Activated naive CD8-positive, alpha-beta T cell treated with anti-CD3 and anti-CD28 coated beads for 36 hours (primary cell): ENCODE results near the gene SIK2. TPM values are rescaled to one million over a fixed set of nuclear protein-coding genes. Genes with fewer than 3 reads are reported as not detected.
A peak's percentile ranks its signal among the peaks of the same experiment; 100 is the strongest.

Experiments used
- DNase-seq: peaks from one replicate; pipeline ENCODE4 v3.0.0; 2021
- H3K27ac Mint-ChIP-seq: one replicate; pipeline ENCODE4 v1.8.0; 2022; ENCODE audit warnings: mild to moderate bottlenecking, moderate library complexity, mixed read lengths
- H3K27me3 Mint-ChIP-seq: one replicate; pipeline ENCODE4 v1.8.0; 2022; ENCODE audit warnings: mild to moderate bottlenecking, mixed read lengths
- H3K36me3 Mint-ChIP-seq: one replicate; pipeline ENCODE4 v1.8.0; 2021; ENCODE audit warnings: mild to moderate bottlenecking, mixed read lengths
- H3K4me1 Mint-ChIP-seq: one replicate; pipeline ENCODE4 v1.8.0; 2021; ENCODE audit warnings: mixed read lengths
- H3K4me3 Mint-ChIP-seq: one replicate; pipeline ENCODE4 v1.8.0; 2022; ENCODE audit warnings: mild to moderate bottlenecking, moderate library complexity, mixed read lengths
- H3K9me3 Mint-ChIP-seq: one replicate; pipeline ENCODE4 v1.8.0; 2022; ENCODE audit warnings: mixed read lengths
- total RNA-seq, 2 experiments: library from RNA; stranded (reverse); gene quantifications; one replicate each; pipeline ENCODE4 v1.2.3, GENCODE V29; 2021

SIK2 gene
- total RNA-seq, 2 experiments from 2014 or later = 5.2 to 8.2 TPM

DNA sequence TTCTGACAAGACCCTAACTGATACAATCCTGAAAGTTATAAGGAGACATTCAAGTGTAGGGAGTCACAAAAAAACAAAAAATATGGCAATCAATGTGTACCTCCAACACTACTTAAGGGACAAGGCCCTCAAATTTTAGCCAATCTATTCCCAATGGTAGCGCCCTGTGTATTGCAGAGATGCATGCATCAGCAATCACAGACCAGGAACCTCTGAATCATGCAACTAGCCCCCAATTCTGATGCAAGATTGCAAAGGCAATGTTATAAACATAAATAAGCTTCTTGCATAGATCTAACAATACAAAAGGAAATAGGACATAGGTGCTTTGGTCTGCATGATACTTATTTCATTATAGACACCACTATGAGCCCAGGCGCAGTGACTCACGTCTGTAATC is 29.7 kb upstream of the SIK2 start:
- Mint-ChIP-seq H3K4me1 (peaks cover 3% of the 10 kb centered on the region), H3K27me3 (peaks cover 8% of the 10 kb centered on the region), H3K9me3 (no peaks in the 10 kb centered on the region), H3K36me3 (no peaks in the 10 kb centered on the region), H3K27ac (no peak overlapping the region), H3K4me3 (no peak overlapping the region)
- no peak for DNase-seq

DNA sequence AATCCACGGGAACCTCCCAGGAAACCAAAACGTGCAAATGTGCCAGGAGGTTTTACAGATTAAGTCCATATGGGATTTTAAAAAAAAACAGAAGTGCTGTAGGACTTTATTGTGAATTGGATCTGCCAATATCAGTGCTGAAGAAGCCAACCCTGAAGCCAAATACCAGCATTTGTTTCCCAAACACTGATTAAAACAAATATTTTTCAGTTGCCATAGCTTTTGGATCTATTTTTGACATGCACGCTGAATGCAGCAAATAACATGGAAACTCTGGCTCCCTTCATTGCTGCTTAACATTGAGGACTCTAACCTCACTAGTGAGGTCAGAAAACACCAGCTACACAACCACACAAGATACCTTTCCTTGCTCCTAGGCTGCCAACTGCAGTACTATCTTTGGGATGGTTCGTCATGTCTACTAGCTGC is 28.4 kb upstream of the SIK2 start:
- Mint-ChIP-seq H3K4me3 (no peak overlapping the region), H3K36me3 (no peaks in the 10 kb centered on the region), H3K27me3 (peaks cover 8% of the 10 kb centered on the region), H3K9me3 (no peaks in the 10 kb centered on the region), H3K4me1 (peaks cover 3% of the 10 kb centered on the region), H3K27ac (no peak overlapping the region)
- DNase-seq = no peak

DNA sequence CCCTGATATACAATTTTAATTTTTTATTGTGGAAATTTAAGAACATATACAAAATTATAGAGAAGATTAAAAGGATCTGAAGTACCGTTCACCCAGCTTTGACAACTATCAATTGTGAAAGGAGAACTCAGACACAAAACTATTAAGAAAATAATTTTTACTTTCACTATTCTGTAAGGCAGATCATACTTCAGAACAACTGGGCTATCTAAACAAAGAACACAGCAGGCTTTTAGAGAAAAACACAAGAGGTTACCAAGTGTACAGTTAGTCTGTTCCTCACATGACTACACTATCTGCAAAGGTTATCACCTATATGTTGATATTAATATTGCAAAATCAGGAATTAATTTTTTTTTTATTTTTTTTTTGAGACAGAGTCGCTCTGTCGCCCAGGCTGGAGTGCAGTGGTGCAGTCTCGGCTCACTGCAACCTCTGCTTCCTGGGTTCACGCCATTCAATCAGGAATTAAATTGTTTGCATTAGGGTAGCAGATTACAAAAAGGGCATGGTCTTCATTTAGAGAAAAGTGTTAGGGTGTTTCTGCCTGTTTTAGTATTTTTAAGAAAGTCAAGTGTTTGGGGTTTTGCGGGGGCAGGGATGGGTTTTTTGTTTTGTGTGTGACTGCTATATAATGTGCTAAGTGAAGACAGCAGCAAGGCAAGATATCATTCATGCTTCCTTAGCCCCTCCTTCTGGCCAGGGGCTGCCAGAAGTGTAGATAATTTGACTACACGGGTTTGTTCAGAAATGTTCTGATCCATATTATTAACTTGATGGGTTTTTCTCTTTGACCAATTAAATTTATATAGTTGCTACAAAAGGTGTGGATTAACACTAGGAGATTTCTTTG is 27.6 kb upstream of the SIK2 start:
- H3K4me1 Mint-ChIP-seq = peaks cover 3% of the 10 kb centered on the region
- peak overlapping the region; percentile 4 for H3K4me3 Mint-ChIP-seq
- no peak overlapping the region for H3K27ac Mint-ChIP-seq
- H3K9me3 Mint-ChIP-seq = no peaks in the 10 kb centered on the region
- H3K27me3 Mint-ChIP-seq = peaks cover 8% of the 10 kb centered on the region
- DNase-seq = no peak
- no peaks in the 10 kb centered on the region for H3K36me3 Mint-ChIP-seq

DNA sequence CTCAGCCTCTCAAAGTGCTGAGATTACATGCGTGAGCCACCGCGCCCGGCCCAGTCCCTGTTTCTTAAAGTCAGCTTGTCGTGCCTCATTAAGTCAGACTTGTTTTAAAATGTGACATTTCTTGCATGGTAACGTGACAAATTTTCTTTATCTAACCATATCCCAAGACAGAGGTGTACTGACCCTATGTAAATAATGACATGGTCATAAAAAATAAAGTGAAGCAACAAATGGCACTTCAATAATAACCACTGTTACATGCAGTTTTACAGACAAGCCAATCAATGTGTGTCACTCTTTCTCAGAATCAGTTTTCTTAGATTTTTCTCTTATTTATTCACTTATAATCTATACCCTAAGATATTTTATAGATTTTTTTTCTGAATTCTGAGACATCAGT is 26.5 kb upstream of the SIK2 start:
- H3K36me3 Mint-ChIP-seq = no peaks in the 10 kb centered on the region
- H3K4me1 Mint-ChIP-seq = peaks cover 3% of the 10 kb centered on the region
- H3K4me3 Mint-ChIP-seq = no peak overlapping the region
- peaks cover 6% of the 10 kb centered on the region for H3K27me3 Mint-ChIP-seq
- no peak overlapping the region for H3K27ac Mint-ChIP-seq
- no peak for DNase-seq
- H3K9me3 Mint-ChIP-seq = no peaks in the 10 kb centered on the region

GRCh38 chr11:111577821-111578220 is 24.4 kb upstream of the SIK2 start:
- H3K27ac Mint-ChIP-seq = no peak overlapping the region

GRCh38 chr11:111581341-111581740 is 20.9 kb upstream of the SIK2 start:
- H3K4me1 Mint-ChIP-seq = peaks cover 3% of the 10 kb centered on the region
- no peaks in the 10 kb centered on the region for H3K36me3 Mint-ChIP-seq
- no peaks in the 10 kb centered on the region for H3K27me3 Mint-ChIP-seq
- no peaks in the 10 kb centered on the region for H3K9me3 Mint-ChIP-seq
- no peak overlapping the region for H3K4me3 Mint-ChIP-seq
- no peak overlapping the region for H3K27ac Mint-ChIP-seq
- no peak for DNase-seq

More at GRCh38 chr11:111577821-111578220, 24.4 kb upstream of the SIK2 start:
- no peak overlapping the region for H3K4me3 Mint-ChIP-seq
- peaks cover 6% of the 10 kb centered on the region for H3K4me1 Mint-ChIP-seq
- no peaks in the 10 kb centered on the region for H3K36me3 Mint-ChIP-seq
- DNase-seq = no peak
- H3K27me3 Mint-ChIP-seq = no peaks in the 10 kb centered on the region
- H3K9me3 Mint-ChIP-seq = no peaks in the 10 kb centered on the region

DNA sequence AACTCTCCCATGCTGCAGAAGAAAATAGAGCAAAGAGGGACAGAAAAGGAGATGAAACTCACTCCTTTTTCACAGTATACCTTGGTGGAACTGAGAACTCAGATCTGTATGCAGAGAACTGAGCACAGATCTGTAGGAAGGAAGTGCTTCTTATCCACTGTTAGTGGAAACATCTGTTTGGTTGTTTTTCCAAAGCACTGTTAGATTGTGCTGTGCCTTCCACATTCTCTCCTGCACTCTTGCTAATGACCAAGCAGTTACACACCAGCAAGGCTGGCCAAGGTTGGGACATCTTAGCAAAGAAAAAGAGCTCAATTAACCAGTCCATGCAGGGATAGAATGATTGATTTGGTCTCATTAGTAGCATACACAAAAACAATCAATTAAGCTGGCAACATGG is 20.1 kb upstream of the SIK2 start:
- Mint-ChIP-seq H3K9me3 (no peaks in the 10 kb centered on the region), H3K27ac (no peak overlapping the region), H3K4me1 (peaks cover 5% of the 10 kb centered on the region), H3K4me3 (no peak overlapping the region), H3K36me3 (no peaks in the 10 kb centered on the region), H3K27me3 (no peaks in the 10 kb centered on the region)
- no peak for DNase-seq

- H3K9me3 Mint-ChIP-seq = no peaks in the 10 kb centered on the region
- H3K27me3 Mint-ChIP-seq = no peaks in the 10 kb centered on the region
- no peak overlapping the region for H3K4me3 Mint-ChIP-seq
- DNase-seq = no peak
- H3K4me1 Mint-ChIP-seq = peaks cover 5% of the 10 kb centered on the region
- H3K36me3 Mint-ChIP-seq = no peaks in the 10 kb centered on the region
- H3K27ac Mint-ChIP-seq = no peak overlapping the region
These were observed 19.4 kb upstream of the SIK2 start for GRCh38 chr11:111582881-111583280.

DNA sequence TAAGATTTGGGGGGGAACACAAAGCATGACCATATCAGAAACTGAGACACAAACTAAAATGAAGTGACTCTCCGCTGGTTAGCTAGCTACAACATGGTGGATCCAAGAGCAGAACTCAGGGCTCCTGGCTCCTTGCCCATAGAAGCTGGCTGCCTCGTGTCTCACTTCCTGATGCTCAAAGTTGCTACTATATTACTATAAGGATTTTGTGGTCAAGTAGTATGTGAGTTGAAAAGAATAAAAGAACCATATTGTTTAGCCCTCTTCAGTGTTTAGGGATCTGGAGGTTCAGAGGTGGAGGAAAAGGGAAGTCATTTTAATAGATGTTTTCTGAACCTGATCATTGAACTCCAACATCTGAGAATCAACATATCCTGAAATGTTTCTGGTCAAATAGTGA is 16.9 kb upstream of the SIK2 start:
- Mint-ChIP-seq H3K4me3 (no peak overlapping the region), H3K36me3 (no peaks in the 10 kb centered on the region), H3K27ac (no peak overlapping the region), H3K9me3 (no peaks in the 10 kb centered on the region), H3K27me3 (no peaks in the 10 kb centered on the region), H3K4me1 (peaks cover 5% of the 10 kb centered on the region)
- no peak for DNase-seq

GRCh38 chr11:111586388-111586831 is 15.8 kb upstream of the SIK2 start:
- no peaks in the 10 kb centered on the region for H3K27me3 Mint-ChIP-seq
- no peaks in the 10 kb centered on the region for H3K9me3 Mint-ChIP-seq
- H3K36me3 Mint-ChIP-seq = no peaks in the 10 kb centered on the region
- H3K4me1 Mint-ChIP-seq = peaks cover 2% of the 10 kb centered on the region
- no peak overlapping the region for H3K27ac Mint-ChIP-seq
- H3K4me3 Mint-ChIP-seq = no peak overlapping the region
- DNase-seq = no peak

- Mint-ChIP-seq H3K36me3 (no peaks in the 10 kb centered on the region), H3K4me1 (peaks cover 2% of the 10 kb centered on the region), H3K27ac (no peak overlapping the region), H3K27me3 (no peaks in the 10 kb centered on the region), H3K4me3 (no peak overlapping the region), H3K9me3 (no peaks in the 10 kb centered on the region)
- no peak for DNase-seq
These were observed 13.1 kb upstream of the SIK2 start for GRCh38 chr11:111589114-111589513.

GRCh38 chr11:111589886-111590499 is 12.3 kb upstream of the SIK2 start:
- Mint-ChIP-seq H3K27me3 (no peaks in the 10 kb centered on the region), H3K27ac (no peak overlapping the region), H3K9me3 (no peaks in the 10 kb centered on the region), H3K4me3 (no peak overlapping the region), H3K4me1 (peaks cover 2% of the 10 kb centered on the region), H3K36me3 (no peaks in the 10 kb centered on the region)
- DNase-seq = no peak

- Mint-ChIP-seq H3K27ac (no peak overlapping the region), H3K27me3 (peaks cover 9% of the 10 kb centered on the region), H3K4me1 (peaks cover under 1% of the 10 kb centered on the region), H3K4me3 (no peak overlapping the region), H3K9me3 (no peaks in the 10 kb centered on the region), H3K36me3 (no peaks in the 10 kb centered on the region)
- DNase-seq = no peak
These were observed 10.9 kb upstream of the SIK2 start for GRCh38 chr11:111591187-111591960.

GRCh38 chr11:111592491-111592890 is 9.8 kb upstream of the SIK2 start:
- Mint-ChIP-seq H3K9me3 (no peaks in the 10 kb centered on the region), H3K27me3 (peaks cover 14% of the 10 kb centered on the region), H3K36me3 (no peaks in the 10 kb centered on the region), H3K27ac (no peak overlapping the region), H3K4me1 (no peaks in the 10 kb centered on the region), H3K4me3 (no peak overlapping the region)
- DNase-seq = no peak

DNA sequence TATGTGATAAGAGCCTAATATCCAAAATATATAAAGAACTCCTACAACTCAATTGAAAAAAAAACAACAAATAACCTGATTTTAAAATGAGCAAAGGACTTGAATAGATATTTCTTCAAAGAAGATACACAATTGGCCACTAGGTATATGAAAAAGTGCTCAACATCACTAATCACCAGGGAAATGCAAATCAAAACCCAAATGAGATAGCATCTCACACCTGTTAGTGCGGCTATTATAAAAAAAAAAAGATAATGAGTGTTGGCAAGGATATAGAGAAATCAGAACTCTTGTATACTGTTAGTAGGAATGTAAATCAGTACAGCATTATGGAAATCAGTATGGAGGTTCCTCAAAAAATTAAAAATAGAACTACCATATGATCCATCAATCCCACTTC is 5.9 kb upstream of the SIK2 start:
- no peak for DNase-seq
- H3K27ac Mint-ChIP-seq = no peak overlapping the region
- no peaks in the 10 kb centered on the region for H3K9me3 Mint-ChIP-seq
- peaks cover 2% of the 10 kb centered on the region for H3K4me1 Mint-ChIP-seq
- H3K36me3 Mint-ChIP-seq = no peaks in the 10 kb centered on the region
- H3K27me3 Mint-ChIP-seq = peaks cover 17% of the 10 kb centered on the region
- H3K4me3 Mint-ChIP-seq = no peak overlapping the region
